UCSD-AML1 (cell line): ENCODE results near the gene CD79A.

Experiments used
- DNase-seq: peaks from one replicate; lab custom pipeline; 2025; ENCODE audit not compliant: unreplicated experiment; lab: John Stamatoyannopoulos, UW

The CD79A gene

DNA sequence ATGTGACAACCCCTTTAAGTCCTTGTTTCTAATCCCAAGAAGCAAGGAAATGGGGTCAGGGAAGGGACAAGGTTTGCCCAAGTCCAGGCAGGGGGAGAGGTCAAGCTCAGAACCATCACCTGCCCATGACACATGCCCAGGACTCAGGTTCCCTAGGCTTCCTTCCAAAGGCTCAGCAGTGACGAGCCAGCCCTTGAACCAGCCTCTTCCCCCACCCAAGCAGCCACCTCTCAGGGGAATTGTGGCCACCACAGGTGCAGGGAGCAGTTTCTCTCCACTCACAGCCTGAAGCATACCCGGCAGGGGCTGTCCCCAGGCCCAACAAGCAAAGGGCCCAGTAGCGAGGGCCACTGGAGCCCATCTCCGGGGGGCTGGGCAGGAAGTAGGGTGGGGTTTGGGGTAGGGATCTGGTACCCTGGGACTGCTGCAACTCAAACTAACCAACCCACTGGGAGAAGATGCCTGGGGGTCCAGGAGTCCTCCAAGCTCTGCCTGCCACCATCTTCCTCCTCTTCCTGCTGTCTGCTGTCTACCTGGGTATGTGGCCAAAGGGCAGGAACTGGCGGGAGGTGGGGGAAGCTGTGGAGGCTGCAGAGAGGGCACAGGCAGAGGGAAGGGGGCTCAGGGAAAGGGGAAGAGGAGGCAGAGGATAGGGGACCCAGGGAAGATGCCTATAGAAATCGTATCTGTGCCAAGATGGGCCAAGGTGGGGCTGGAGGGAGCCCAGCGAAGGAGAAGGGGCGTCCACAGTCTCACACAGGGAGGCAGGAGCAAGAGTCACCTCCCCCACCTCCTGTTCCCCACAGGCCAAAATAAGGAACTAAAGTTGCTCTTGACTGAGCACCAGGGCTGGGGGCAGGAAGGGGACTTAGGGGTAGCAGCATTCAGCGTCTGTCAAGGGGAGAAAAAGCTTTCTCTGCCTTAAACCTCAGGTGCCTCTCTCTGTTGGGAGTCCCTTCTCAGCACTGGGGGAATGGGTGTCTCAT, at the start of gene CD79A:
Gene CD79A (plus strand): TSS at position 433 of the 986 bp plus-strand sequence. CDS start 26 bp downstream, at position 459.
- peak; percentile 74 for DNase-seq

DNA sequence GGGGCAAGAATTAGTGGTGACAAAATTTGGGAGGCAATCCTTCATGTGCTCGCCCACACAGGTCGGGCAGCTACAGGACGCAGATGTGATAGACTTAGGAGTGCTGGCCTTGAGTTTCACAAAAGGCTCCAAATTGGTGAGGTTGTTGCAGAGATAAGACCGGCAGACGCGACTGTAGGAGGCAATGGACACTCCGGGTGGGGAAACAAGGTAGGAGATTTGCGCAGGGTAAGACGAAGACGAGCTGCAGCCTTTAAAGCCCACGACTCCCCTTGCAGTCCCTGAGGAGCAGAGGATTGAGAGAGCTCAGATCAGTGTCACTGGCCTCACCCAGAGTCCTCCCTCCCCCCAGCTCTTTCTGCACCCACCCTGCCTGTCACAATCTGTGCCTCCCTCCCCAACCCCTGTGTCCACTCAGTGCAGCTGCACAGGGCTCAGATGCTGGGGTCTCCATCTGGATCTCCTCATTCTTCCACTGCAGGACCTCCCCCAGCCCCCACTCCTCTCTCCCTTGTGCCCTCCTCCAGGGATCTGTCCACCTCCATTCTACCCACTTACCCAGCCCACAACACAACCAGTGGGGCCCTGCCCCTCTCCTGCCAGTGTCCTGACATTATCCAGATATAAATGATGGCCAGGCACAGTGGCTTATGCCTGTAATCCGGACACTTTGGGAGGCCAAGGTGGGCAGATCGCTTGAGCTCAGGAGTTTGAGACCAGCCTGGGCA, 38.9 kb upstream of the CD79A start:
- no peak for DNase-seq

DNA sequence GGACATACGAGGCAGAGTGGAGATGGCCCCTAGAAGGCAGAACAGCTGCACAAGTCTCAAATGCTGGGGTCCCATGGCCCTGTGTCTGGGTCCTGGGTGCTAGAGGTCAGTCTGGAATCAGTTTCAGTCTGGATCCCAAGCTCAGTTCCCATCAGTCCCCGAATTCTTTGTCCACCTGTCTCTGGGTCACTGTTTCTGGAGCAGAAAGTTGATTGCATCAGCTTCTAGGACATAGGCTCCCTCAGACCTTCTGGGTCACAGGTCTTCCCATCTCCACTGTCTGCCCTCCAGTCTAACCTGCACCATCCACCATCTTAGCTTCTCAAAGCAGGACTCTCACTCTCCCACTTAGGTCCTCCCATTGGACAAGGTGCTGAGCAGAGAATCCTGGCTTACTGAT, 37.9 kb upstream of the CD79A start:
- DNase-seq = no peak

DNA sequence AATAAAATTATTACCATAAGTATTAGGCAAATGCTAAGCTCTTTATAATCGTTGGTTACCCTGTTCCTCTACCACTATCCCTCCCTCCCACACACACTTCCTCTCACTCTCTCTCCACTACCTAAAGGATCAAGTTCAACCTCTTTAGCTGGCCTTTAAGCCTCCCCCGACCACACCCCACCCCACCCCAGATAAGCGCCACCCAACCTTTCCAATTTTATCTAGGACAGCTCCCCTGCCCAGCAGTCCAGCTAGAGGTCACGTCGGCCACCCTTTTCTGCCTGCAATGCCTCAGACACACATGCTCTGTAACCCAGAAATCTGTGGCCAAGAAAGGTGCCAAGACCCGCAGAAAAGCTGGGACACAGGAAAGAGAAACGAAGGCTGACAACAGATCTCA, 33.7 kb upstream of the CD79A start:
- DNase-seq = no peak

DNA sequence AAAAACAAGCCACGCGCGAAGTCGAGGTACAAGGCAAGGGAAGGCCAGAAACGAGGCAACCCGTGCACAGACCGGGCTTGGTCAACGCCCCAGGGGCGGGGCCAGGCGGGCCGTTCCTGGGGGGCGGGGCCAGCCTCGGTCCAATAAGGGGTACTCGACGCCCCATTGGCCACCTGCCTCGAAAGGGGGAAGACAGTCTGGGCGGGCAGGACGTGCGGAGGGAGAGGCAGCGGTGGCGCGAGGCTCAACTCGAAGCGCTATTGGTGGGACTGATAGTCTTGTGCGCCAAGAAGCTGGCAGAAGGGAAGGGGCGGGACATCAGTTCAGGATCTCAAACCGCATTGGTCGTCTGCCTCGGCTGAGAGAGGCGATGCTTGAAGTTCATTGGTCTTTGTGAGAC, 32.5 kb upstream of the CD79A start, which contains the start of gene LYPD4:
Gene LYPD4 (minus strand): TSS at position 83 of the 400 bp plus-strand sequence. CDS start 5,398 bp downstream, outside the sequence.
- no peak for DNase-seq

DNA sequence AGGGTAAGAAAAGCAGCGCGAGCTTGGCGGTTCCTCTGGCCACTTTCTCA, 32.3 kb upstream of the CD79A start, which contains the start of gene DMRTC2:
Gene DMRTC2 (plus strand): TSS at position 42 of the 50 bp plus-strand sequence. CDS start 2,387 bp downstream, outside the sequence.
- no peak for DNase-seq

DNA sequence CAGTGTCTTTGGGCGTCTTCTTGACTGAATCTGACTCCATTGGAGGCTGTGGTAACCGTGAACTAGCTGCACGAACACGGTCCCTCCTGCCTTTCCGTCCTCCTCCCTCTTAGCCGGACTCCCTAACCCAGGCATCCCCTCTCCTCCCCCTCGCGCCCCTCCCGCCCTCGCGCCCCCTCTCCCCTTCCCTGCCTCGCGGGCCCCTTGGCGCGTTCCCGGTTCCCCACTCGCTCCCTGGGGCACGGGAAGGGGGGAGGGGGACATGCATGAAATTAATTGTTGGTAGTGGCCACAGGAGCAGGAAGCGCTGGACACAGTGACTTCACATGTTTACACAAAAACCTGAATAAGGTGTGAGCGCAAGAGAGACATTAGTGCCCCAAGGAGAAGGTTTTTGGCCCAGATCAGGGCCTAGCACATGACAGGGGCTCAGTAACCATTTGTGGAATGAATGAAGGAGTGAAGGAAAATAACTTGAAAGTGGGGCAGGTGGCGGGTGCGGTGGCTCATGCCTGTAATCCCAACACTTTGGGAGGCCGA, 32.0 kb upstream of the CD79A start:
- DNase-seq = no peak

DNA sequence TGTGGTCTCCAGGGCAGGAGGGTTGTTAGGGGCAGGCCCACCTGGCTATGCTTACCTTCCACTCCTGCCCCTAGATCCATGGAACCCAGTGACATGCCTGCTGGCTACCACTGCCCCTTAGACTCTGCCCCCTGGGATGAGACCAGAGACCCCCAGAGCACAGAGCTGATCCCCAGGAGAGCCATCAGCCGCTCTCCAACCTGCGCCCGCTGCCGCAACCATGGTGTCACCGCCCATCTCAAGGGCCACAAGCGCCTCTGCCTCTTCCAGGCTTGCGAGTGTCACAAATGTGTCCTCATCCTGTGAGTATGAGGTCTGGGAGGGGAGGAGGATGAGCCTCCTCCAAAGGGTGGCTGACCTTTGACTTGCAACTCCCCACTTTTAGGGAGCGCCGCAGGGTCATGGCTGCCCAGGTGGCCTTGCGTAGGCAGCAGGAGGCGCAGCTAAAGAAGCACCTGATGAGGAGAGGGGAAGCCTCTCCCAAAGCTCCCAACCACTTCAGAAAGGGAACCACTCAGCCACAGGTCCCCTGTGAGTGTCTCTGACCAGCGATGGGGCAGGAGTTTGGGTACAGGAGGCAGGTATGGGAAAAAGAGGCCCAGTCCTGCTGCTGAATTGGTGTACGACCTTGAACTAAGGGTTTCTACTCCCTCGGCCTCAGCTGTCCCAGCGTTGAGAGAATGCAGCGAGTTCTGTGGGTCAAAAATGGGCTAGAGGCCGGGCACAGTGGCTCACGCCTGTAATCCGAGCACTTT, 29.6 kb upstream of the CD79A start:
- no peak for DNase-seq

DNA sequence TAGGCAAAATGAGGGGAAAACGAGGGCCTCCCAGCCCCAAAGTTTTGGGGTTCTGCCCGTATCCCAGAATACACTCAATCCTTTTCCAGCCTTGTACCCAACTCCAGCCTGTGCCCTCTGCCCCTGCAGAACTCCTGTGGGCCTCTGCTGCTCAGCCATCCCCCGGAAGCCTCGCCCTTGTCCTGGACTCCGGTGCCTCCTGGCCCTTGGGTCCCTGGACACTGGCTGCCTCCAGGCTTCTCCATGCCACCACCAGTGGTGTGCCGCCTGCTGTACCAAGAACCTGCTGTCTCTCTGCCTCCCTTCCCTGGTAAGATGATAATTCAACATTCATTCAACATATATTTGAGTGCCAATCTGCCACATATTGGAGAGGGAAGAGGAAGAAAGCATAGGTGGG, 28.4 kb upstream of the CD79A start:
- DNase-seq = no peak

DNA sequence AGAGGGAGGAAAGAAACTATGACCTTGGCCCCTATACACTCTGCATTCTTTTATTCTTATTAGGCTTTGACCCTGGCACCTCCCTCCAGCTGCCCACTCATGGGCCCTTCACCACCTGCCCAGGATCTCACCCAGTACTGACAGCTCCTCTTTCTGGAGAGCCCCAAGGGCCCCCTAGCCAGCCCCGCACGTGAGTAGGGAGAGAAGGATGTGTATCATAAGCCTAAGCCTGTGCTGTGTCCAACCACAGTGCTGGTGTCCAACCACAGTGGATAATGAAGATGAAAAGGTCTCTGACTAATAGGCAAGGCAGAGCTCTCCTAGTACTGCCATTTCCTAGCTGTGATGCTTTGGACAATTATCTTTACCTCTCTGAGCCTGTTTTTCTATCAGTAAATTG, 28.0 kb upstream of the CD79A start:
- no peak for DNase-seq

DNA sequence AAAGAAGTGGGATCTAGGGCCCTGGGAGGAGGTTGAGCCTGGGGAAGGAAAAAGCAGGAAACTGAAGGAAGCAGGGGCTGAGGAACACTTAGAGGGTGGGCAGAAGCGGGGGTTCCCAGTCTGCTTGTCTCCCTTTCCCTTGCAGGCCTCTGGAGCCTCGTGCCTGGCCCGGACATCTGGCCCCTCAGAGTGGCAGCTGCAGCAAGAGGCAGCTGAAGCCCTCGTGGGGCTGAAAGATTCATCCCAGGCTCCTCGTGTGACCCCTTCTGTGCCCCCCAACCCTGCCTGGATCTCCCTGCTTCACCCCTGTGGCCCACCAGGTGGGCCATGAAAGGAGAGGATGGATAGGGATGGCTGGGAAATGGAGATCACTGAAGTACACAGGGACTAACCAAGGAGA, 26.7 kb upstream of the CD79A start:
- no peak for DNase-seq

DNA sequence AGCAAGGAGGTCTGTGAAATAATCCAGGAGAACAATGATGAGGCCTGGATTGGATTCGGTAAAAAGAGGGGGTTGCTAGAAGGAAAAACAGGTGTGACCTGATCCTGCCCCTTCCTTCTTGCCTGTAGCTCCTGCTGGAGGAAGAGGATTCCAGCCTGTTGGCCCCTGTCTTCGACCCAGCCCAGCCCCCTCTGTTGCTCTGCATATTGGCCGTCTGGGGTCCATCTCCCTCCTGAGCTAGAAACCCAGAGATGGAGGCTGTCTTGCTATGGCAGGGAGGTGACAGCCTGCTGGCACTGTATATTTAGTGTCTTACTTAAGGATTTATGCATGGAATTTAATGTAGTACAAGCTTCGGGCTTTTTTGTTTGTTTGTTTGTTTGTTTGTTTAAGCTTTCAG, 25.6 kb upstream of the CD79A start:
- no peak for DNase-seq

DNA sequence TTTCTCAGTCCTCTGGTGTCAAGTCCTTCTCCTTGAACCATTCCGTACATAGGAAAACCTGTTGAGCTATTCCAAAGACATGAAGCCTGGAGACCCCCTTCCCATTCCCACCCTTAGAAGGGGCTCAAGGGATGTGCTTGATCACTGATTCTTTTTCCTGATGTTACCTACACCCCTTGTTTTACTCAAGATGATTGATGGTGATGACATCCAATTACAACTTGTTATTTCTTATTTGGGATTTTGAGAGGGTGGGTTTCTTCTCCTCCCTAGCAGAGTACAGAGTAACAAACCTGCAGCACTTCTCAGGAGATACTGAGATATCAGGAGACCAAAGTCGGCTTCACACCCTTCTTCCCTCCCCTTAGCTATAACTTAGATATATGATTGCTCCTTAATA, 23.7 kb upstream of the CD79A start:
- no peak for DNase-seq

DNA sequence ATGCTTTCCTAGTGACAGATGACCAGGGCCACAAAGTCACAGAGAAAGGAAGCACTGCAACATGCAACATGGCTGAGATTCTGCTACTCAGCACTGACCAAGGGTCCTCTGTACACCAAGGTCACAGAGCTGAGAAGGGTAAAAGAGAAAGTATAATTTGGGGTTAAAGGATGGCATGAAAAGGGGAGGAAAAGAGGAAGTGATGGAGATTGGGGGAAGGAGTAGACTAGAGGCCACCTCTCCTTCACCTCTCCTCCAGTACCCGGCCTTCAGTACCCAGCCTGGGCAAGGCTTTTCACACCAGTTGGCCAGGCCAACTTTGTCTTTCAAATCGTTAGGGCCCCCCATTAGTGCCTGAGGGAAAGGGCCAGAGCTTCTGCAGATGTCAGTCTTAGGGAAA, 23.3 kb upstream of the CD79A start:
- DNase-seq = no peak

DNA sequence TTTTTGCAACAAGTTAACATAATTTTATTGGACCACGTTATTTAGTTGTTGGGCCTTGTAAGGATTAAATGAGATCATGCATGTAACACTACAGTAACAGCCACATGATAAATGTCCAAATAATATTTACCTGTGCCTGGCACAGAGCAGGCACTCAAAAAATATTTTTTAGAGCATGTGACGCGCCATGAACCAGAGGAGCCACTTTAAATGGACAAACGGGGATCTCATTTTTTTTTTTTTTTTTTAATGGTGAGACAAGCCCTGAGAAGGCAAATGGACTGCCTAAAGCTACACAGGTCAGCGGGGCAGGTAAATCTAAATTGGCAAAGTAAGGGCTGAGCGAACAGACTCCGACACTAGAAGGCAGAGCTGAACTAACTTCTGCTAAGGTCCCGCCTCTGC, 17.9 kb upstream of the CD79A start:
- no peak for DNase-seq

DNA sequence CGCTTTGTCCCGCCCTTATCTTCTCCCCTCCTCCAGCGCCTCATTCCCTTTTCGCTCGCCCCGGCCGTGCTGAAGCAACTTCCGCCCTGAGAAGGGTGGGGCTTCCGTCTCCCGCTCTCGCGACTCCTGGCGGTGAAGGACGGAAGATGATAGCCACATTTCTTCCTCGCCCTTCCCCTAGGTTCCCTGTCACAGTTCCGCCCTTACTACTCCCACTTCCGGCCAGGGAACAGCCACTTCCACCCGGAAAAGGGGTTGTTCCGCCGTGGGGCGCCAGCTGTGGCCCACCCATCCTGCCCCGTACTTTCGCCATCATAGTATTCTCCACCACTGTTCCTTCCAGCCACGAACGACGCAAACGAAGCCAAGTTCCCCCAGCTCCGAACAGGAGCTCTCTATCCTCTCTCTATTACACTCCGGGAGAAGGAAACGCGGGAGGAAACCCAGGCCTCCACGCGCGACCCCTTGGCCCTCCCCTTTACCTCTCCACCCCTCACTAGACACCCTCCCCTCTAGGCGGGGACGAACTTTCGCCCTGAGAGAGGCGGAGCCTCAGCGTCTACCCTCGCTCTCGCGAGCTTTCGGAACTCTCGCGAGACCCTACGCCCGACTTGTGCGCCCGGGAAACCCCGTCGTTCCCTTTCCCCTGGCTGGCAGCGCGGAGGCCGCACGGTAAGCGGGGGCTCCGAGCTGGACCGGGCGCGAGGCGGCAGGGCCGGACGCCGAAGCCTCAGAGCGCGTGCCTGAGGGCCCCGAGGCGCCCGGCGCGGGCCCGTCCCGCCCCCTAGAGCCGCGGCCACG, 17.3 kb upstream of the CD79A start, which contains the start of gene RPS19:
Gene RPS19 (plus strand): TSS at position 638 of the 801 bp plus-strand sequence. CDS start 520 bp downstream, outside the sequence.
- DNase-seq = peak; percentile 99

DNA sequence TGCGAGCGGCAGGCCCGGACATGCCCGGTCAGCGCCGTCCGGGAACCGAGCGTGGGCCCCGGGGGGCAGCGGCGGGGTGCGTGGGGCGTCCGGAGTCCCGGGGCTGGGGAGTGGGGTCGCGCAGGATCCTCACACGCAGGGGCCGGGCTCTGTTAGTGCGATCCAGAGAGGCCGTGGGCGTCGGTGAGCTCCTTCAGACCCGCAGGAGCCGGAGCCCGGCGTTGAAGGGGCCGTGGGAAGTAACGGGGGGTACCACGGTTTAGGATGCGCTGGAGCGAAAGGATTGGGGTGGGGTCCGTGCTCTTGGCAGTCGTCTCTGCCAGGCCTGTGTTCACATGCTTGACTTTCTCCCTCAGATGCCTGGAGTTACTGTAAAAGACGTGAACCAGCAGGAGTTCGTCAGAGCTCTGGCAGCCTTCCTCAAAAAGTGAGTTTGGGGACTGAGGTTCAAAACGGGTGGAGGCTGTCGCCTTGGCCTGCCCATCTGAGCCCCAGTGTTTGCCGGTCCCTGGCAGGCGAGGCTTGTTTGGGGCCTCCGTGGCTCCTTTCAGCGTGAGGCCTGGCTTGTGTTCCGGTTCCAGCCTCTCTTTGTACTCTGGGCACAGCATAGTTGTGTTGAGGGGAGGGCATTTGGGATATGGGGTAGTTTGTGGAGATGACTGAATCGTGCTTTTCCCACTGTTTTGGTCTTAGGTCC, 16.5 kb upstream of the CD79A start:
- DNase-seq = no peak

DNA sequence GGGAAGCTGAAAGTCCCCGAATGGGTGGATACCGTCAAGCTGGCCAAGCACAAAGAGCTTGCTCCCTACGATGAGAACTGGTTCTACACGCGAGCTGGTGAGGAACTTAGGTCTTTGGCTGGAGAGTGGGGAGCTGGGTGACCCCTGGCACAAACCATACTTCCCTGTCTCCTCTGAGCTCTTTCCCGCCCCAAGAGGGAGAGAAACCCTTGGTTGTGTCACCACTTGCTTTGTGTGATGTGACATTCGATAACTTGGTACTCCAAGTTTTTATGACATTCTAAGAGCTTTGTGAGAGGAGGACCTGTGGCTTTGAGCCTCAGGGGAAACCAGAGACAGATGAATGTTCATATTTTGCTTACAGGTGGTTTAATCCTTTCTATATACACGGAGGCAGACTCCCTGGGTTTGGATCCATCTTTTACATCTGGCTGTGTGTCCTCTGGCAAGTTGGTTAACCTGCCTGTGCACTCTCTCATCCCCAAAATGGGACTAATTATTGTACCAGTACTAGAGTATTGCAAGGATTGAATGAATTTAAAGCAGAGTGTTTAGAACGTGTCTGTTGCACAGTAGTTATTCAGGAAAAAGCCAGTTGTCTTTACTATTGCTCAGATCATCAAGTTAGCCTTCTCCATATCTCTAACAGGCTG, 15.8 kb upstream of the CD79A start:
- DNase-seq = no peak

DNA sequence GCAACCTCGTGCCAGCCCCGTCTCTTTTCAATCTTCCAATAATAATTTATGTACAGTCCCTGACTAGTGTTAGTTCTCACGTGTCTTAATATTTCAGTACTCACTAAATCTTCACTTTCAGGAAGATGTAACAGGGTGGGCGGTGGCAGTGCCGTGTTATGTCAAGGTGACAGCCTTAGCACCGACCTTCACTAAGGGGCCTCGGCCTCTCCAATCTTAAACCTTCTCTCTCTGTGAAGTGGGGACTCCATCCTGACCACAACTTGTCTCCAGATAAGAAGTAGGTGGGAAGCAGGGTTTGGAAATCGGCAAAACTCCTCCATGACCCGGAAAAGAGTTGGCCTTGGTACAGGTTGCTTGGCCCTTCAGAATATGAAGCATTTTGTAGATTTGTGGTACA, 15.2 kb upstream of the CD79A start:
- no peak for DNase-seq
